Stimulated activated CD8-positive, alpha-beta memory T cell treated with anti-CD3 and anti-CD28 coated beads, Interleukin-4, amount 100 ng/mL, for 1 hour (primary cell): ENCODE results near the gene GALK2.
"Not testable (repeated sequence)": the region's sequence is repeated elsewhere in the genome, so short reads cannot be mapped to it uniquely, and the experiment has no call there.

Source experiments
- DNase-seq, 2 donors: peaks; one replicate each; pipeline ENCODE4 v3.0.0-alpha.2; 2020; ENCODE audit warnings: low read depth in 2 of 2, low spot score in 1 of 2

Gene GALK2

DNA sequence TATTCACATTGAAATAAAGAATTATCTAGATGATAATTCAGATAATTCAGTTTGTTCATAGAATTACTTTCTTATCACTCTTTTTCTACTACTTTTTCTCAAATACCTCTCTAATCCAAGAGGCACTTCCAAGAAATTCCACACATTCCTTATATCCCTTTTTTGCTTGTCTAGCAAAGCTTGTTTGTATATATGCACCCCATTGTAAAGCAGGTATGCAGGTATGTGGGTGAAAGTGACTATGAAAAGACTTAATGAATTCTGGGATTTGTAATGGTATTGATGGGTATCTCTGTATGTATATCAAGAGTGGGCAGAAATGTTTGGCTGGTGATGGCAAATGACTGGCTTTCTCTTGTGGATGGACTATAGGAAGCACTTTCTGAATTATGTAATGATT lies 158.9 kb downstream of the GALK2 start:
- no peak for DNase-seq

DNA sequence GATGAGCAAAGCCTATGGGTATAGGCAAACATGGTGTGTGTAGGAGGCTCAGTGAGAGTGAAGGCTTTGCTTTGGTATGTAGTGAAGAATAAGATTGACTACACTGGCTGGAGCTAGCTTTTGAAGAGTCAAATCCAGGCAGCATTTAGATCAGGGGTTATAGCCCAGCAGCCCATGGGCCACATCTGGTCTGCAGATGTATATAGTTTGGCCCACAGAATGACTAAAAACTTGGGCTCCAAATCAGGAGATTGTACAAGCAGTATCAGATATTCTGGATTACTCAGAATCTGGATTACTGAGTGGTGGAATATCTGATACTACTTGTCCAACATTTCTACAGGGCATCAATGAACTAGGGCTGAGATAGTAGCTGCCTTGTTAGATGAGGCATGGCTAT lies 160.1 kb downstream of the GALK2 start:
- DNase-seq = no peak

DNA sequence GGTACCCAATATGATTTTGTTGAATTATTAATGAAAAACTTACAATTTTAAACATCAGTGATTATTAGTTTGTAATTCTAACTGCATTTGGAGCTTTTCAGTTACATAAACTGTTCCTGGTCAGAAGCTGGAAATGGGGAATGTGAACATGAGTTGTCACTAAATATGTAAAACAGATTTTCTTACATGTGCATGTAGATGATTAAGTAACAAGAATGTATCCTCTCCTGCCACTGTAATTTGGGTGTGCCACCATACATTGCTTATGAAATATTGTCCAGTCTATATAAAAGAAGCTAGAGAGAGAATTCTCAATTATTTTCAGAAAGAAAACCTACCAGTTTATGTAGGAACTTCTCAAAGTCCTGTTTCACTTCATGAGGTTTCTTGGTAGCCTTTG lies 161.4 kb downstream of the GALK2 start:
- DNase-seq = no peak

DNA sequence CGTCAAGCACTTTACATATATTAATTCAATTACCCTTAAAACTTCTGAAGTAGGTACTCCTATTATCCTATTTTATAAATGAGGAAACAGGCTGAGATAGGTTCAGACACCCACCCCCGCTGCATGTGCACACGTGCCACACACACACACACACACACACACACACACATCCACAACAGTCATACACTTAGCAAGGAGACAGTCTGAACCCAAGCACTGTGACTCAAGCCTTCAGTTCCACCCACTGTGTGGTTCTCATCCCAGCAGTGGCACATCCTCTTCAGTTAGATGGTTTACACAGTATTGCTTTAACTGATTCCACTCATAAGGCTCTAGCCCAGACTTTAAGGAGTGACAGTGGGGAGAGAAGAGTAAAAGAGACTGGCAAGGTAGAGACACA lies 161.9 kb downstream of the GALK2 start:
- no peak for DNase-seq

DNA sequence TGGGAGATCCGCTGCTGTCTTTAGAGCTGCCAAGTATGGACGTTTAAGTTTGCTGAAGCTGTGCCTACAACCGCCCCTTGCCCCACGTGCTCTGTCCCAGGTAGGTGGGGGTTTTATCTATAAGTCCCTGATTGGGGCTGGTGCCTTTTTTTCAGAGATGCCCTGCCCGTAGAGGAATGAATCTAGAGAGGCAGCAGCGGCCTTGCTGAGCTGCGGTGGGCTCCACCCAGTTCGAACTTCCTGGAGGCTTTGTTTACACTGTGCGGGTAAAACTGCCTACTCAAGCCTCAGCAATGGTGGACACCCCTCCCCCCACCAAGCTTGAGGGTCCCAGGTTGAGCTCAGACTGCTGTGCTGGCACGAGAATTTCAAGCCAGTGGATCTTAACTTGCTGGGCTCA lies 169.6 kb downstream of the GALK2 start:
- DNase-seq = no peak

DNA sequence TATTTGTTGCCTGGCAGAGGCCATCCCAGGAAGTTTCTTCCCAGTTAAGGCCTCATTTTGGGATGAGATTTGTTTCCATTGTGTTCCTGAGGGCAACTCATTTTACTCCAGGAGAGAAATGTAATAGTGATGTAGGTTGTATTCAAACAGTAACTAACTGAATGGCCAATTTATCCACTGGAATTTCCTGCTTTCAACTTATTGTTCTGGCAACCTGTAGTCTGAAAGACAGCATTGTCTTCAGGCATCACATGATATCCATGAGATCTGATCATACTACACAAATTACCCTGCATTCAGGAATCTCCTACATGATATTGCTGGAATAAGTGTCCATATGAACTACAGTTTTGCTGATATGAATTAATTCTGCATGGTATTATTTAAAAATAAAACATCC lies 173.5 kb downstream of the GALK2 start:
- no peak for DNase-seq

DNA sequence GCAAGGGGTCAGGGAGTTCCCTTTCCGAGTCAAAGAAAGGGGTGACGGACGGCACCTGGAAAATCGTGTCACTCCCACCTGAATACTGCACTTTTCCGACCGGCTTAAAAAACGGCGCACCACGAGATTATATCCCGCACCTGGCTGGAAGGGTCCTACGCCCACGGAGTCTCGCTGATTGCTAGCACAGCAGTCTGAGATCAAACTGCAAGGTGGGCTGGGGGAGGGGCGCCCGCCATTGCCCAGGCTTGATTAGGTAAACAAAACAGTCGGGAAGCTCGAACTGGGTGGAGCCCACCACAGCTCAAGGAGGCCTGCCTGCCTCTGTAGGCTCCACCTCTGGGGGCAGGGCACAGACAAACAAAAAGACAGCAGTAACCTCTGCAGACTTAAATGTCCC lies 184.4 kb downstream of the GALK2 start:
- DNase-seq = not testable (repeated sequence)

DNA sequence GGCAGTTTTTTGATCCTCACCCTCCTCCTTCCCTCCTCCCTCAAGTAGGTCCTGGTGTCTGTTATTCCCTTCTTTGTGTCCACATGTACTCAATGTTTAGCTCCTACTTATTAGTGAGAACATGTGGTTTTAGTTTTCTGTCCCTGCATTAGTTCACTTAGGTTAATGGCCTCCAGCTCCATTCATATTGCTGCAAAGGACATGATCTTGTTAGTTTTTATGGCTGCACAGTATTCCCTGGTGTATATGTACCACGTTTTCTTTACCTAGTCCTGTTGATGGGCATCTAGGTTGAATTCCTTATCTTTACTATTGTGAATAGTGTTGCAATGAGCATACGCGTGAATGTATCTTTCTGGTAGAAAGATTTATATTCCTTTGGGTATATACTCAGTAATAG lies 191.3 kb downstream of the GALK2 start:
- DNase-seq = no peak

DNA sequence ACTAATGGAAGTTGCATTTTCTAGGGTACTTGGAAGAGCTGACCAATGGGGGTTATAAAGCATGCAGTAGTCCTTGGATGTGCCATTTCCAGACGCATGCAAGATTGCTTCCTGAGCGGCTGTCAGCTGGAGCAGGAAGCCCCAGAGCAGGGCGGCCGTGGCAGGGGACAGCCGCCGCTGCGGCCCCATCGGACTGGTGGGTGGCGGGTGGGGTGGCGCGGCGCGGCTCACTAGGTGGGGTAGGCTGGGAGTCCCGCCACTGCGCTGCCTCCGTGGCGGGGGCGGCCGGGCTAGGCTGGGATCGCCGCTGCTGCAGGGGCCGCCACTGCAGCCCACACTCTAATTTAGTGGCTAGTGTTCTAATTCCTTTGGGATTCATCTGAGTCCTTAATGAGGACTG lies 196.4 kb downstream of the GALK2 start:
- no peak for DNase-seq

DNA sequence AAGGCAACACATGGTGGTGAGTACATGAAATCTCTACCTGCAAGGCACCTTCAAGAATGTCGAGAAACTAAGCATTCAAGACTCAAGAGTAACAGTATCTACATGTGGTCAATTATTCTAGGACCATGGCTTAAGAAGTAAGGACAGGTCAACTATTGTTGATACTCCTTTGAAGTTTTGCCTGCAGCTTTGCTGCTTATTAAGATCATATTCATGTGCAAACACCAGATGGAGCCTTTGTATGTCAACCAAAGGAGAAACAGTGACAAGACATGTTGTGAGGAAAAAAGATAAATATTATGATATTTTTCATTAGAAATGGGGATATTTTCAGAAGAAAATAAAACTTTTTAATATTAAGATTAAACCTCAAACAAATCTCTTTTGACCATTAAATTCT lies 200.7 kb downstream of the GALK2 start:
- DNase-seq = no peak

DNA sequence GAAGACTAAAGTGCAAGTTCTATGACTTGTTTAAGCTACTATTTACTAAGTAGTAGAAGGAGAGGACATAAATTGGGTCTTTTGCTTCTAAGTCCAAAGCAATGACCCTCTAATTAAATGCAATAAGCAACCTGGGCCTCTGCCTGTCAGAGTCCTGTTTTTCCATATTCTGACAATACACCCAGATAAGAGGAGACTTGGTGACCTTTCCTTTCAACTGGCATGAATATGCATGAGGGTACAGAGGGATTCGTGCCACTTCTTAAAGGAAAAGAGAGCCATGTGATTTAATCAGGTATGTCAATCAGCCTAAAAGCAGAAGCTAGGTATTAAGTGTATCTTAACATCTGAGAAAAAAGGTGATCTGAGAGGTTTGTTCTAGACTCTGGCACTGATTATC lies 202.3 kb downstream of the GALK2 start:
- DNase-seq = no peak

DNA sequence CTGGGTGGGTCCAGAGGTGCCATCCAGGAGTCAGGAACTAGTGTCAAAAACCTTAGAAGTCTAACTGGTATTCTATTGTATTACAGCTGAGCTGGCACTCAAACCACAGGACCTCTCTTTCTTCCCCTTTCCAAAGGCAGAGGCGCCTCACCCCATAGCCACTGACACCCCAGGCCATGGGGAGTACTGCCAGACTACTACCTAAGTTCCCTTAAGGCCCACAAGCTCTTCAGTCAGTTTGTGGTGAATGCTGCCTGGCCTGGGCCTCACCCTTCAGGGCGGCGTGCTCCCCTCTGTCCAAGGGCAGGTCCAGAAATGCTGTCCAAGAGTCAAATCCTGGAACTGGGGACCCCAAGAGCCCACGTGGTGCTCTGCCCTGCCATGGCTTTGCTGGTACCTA lies 209.9 kb downstream of the GALK2 start:
- no peak for DNase-seq

DNA sequence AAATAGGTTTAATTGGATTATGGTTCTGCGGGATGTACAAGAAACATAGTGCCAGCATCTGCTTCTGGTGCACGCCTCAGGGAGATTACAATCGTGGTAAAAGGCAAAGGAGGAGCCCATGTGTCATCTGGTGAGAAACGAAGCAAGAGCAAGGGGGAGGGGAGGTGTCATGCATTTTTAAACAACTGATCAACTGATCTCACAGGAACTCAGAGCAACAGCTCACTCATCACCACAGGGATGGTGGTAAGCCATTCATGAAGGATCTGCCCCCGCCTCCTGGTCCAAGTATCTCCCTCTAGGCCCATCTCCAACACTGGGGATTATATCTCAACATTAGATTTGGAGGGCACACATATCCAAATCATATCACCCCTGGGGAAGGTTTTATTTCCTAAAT lies 210.9 kb downstream of the GALK2 start:
- no peak for DNase-seq
